GM12878 (cell line): Measurements from ENCODE around the gene TANC1. TPM values are rescaled to one million over a fixed set of nuclear protein-coding genes. Genes with fewer than 3 reads are reported as not detected.

ENCODE experiments used
- ATAC-seq: fragments of 200-7000 bp; cut with Tn5 transposase; 3 replicates; pipeline ENCODE4 v1.9.1; 2020; ENCODE audit warnings: mild to moderate bottlenecking, moderate library complexity
- BruUV-seq: library from RNA; stranded (reverse); fragments of 400-500 nt; replicated peaks from 2 replicates; lab custom pipeline; 2021; lab: Mats Ljungman, UMichigan
- CTCF ChIA-PET: fragments of 300-600 bp; sonication (Branson Sonifier 250); formaldehyde crosslinking; extraction: SDS; loops from one replicate; lab custom pipeline; 2021; ENCODE audit warnings: inconsistent platforms; lab: Yijun Ruan, JAX
- POLR2A ChIA-PET: fragments of 350-600 bp; formaldehyde crosslinking; extraction: SDS; loops from one replicate; lab custom pipeline; 2021; ENCODE audit warnings: inconsistent platforms; lab: Charles Lee
- RAD21 ChIA-PET: fragments of 300-600 bp; sonication (Branson Sonifier 250); formaldehyde crosslinking; loops from one replicate; lab custom pipeline; 2023; ENCODE audit warnings: antibody characterized with exemption; ENCODE audit not compliant: unreplicated experiment; lab: Charles Lee
- SMC1A ChIA-PET: fragments of 300-600 bp; sonication (Branson Sonifier 250); formaldehyde crosslinking; loops from one replicate; lab custom pipeline; 2023; ENCODE audit not compliant: unreplicated experiment, uncharacterized antibody; lab: Charles Lee
- DNase-seq: peaks from one replicate; pipeline ENCODE4 v3.0.0-alpha.2; 2011; ENCODE audit warnings: low read depth, low spot score
- FAIRE-seq: peaks from 3 replicates; lab custom pipeline; 2011; peaks lifted over from hg19 to GRCh38; lab: Jason Lieb, UNC
- H2AFZ ChIP-seq: 2 replicates; pipeline ENCODE4 v1.6.0; 2011; ENCODE audit warnings: low read depth, low read length, control low read depth; ENCODE audit not compliant: control insufficient read depth
- H3K27ac ChIP-seq: 2 replicates; pipeline ENCODE4 v1.5.1; 2011; ENCODE audit warnings: control low read depth; ENCODE audit not compliant: control insufficient read depth, insufficient read depth
- H3K27me3 ChIP-seq, 2 experiments: replicated peaks in 1 of 2; 2 replicates each; pipeline versions ENCODE4 v1.6.0 to v1.6.1; 2011; ENCODE audit warnings: low read length in 1 of 2; ENCODE audit not compliant: control insufficient read depth in 2 of 2, insufficient read depth in 2 of 2
- H3K36me3 ChIP-seq, 2 experiments: 2 replicates each; pipeline ENCODE4 v1.5.1; 2011; ENCODE audit warnings: low read length in 1 of 2; ENCODE audit not compliant: control insufficient read depth in 2 of 2, insufficient read depth in 2 of 2
- H3K4me1 ChIP-seq: 2 replicates; pipeline ENCODE4 v1.6.1; 2011; ENCODE audit warnings: mild to moderate bottlenecking, low read length, moderate library complexity, mixed read lengths; ENCODE audit not compliant: control insufficient read depth, insufficient read depth
- H3K4me2 ChIP-seq: 2 replicates; pipeline ENCODE4 v1.6.0; 2011; ENCODE audit warnings: control low read depth; ENCODE audit not compliant: control insufficient read depth, insufficient read depth
- H3K4me3 ChIP-seq: fragments of 200-600 bp; sonication (generic); 2 replicates; pipeline ENCODE4 v1.5.1; 2016
- H3K79me2 ChIP-seq: 2 replicates; pipeline ENCODE4 v1.6.0; 2011; ENCODE audit warnings: low read length; ENCODE audit not compliant: control insufficient read depth, insufficient read depth
- H3K9ac ChIP-seq: 2 replicates; pipeline ENCODE4 v1.8.0; 2011; ENCODE audit warnings: low read length, control low read depth, mixed read lengths; ENCODE audit not compliant: control insufficient read depth, insufficient read depth
- H3K9me3 ChIP-seq: replicated peaks from 3 replicates; pipeline ENCODE4 v1.5.1; 2011; ENCODE audit warnings: mild to moderate bottlenecking, low read length; ENCODE audit not compliant: control insufficient read depth, insufficient read depth
- H4K20me1 ChIP-seq: 2 replicates; pipeline ENCODE4 v1.6.0; 2011; ENCODE audit not compliant: control insufficient read depth, insufficient read depth
- ATF7 ChIP-seq: fragments of 450-650 bp; IDR thresholded peaks from 2 replicates; pipeline ENCODE4 v1.6.1; 2016; ENCODE audit warnings: low read depth, mild to moderate bottlenecking
- BCL11A ChIP-seq: IDR thresholded peaks from 2 replicates; pipeline ENCODE4 v1.6.1; 2011; ENCODE audit warnings: low read depth, low read length
- CBFB ChIP-seq: IDR thresholded peaks from 2 replicates; pipeline ENCODE4 v1.6.1; 2016; ENCODE audit warnings: antibody characterized with exemption, low read depth
- CBX3 ChIP-seq: fragments of 200-600 bp; sonication (generic); IDR thresholded peaks from 2 replicates; pipeline ENCODE4 v1.6.1; 2016; ENCODE audit warnings: low read depth, borderline replicate concordance
- CHD1 ChIP-seq: IDR thresholded peaks from 2 replicates; pipeline ENCODE4 v1.6.1; 2012; ENCODE audit warnings: low read depth, low read length, improper control_type of control experiment
- EGR1 ChIP-seq, 2 experiments: IDR thresholded peaks; 1 replicate in 1 of 2; 2 replicates in 1 of 2; pipeline ENCODE4 v1.6.1; 2011 to 2012; ENCODE audit warnings: low read depth in 2 of 2, low read length in 2 of 2, borderline replicate concordance in 1 of 2, mild to moderate bottlenecking in 1 of 2, moderate library complexity in 1 of 2
- ETV6 ChIP-seq, 2 experiments: fragments of 450-650 bp in 1 of 2; IDR thresholded peaks in 1 of 2; conservative IDR thresholded peaks in 1 of 2; 2 replicates each; pipeline ENCODE4 v1.6.1; 2014; ENCODE audit warnings: antibody characterized with exemption in 1 of 2, borderline replicate concordance in 1 of 2, low read depth in 1 of 2, mild to moderate bottlenecking in 1 of 2, moderate library complexity in 1 of 2
- JUND ChIP-seq: IDR thresholded peaks from 2 replicates; pipeline ENCODE4 v1.6.1; 2012; ENCODE audit warnings: low read depth, mild to moderate bottlenecking, low read length, improper control_type of control experiment, moderate library complexity
- KAT2A ChIP-seq: conservative IDR thresholded peaks from 2 replicates; pipeline ENCODE4 v1.6.1; 2011; ENCODE audit warnings: low read depth, low read length; ENCODE audit not compliant: control insufficient read depth
- RB1 ChIP-seq: fragments of 450-650 bp; formaldehyde crosslinking; IDR thresholded peaks from 2 replicates; pipeline ENCODE4 v1.6.1; 2017; ENCODE audit warnings: mild to moderate bottlenecking, borderline replicate concordance
- RELA ChIP-seq: fragments of 450-650 bp; IDR thresholded peaks from 2 replicates; pipeline ENCODE4 v1.8.0; 2014; ENCODE audit warnings: borderline replicate concordance; ENCODE audit not compliant: partially characterized antibody
- SKIL ChIP-seq: fragments of 450-650 bp; IDR thresholded peaks from 2 replicates; pipeline ENCODE4 v1.6.1; 2017; ENCODE audit warnings: mild to moderate bottlenecking, low read depth, inconsistent platforms; ENCODE audit not compliant: poor library complexity, severe bottlenecking
- SUZ12 ChIP-seq: fragments of 200-600 bp; sonication (generic); IDR thresholded peaks from one replicate; pipeline ENCODE4 v1.6.1; 2018; ENCODE audit warnings: antibody characterized with exemption, mild to moderate bottlenecking; ENCODE audit not compliant: unreplicated experiment
- YBX1 ChIP-seq: fragments of 450-650 bp; IDR thresholded peaks from 2 replicates; pipeline ENCODE4 v1.6.1; 2016; ENCODE audit warnings: antibody characterized with exemption
- ZBTB33 ChIP-seq: fragments of 450-650 bp; IDR thresholded peaks from 2 replicates; pipeline ENCODE4 v1.6.1; 2017; ENCODE audit warnings: mild to moderate bottlenecking
- ZNF687 ChIP-seq: fragments of 450-650 bp; IDR thresholded peaks from 2 replicates; pipeline ENCODE4 v1.6.1; 2017; ENCODE audit warnings: mild to moderate bottlenecking, moderate library complexity
- WGBS: methylation state at CpG from one replicate; pipeline ENCODE4 v1.1.6; 2016; ENCODE audit warnings: low lambda C conversion rate; ENCODE audit not compliant: insufficient replicate concordance, insufficient coverage; ENCODE audit errors: missing lambda C conversion rate; 5-methylcytosine and 5-hydroxymethylcytosine counted together
- in situ Hi-C: fragments of 300-500 bp; cut with MboI; formaldehyde crosslinking; loops from 9 replicates; pipeline ENCODE4 v1.14.3; 2018; ENCODE audit warnings: mixed read lengths
- intact Hi-C: fragments of 100-400 bp; cut with micrococcal nuclease; formaldehyde crosslinking; loops from one replicate; pipeline ENCODE4 v1.14.2; 2022; ENCODE audit not compliant: unreplicated experiment
- polyA plus RNA-seq, 11 experiments: library from polyadenylated mRNA; depleted of rRNA in 4 of 11; unstranded in 6 of 11; stranded (reverse) in 5 of 11; fragments of >200 nt; fragmentation: Nextera tagmentation in 4 of 11; fragmentation: Illumina TruSeq in 1 of 11; extraction: Ambion mirVana in 4 of 11; extraction: Trizol in 1 of 11; gene quantifications; 1 replicate in 1 of 11; 2 replicates in 10 of 11; pipeline versions ENCODE4 v1.2.1 to v1.2.3, GENCODE V29; 2011 to 2016; ENCODE audit warnings: inconsistent platforms in 2 of 11, missing spikeins in 2 of 11, low read depth in 1 of 11
- total RNA-seq, 4 experiments: library from RNA; depleted of rRNA in 3 of 4; stranded (reverse); fragments of >200 nt in 3 of 4; fragmentation: Illumina TruSeq in 1 of 4; extraction: Trizol in 1 of 4; gene quantifications; 2 replicates each; pipeline versions ENCODE4 v1.2.1 to v1.2.3, GENCODE V29; 2013 to 2021

The TANC1 gene
- total and polyA plus RNA-seq, 10 of the 15 experiments (the other 5 are each of a cell fraction or from before 2014, with no cell fraction given), result 0.05 to 5.0 (median 0.34) TPM

- BruUV-seq, result no TSS peak
- intact Hi-C loops (no loop called here), in situ Hi-C loops (no loop called here)
Observed at GRCh38 chr2:159188449-159188848, 220.0 kb downstream of the TANC1 start.

More at GRCh38 chr2:159188449-159188848, 220.0 kb downstream of the TANC1 start:
- ChIA-PET SMC1A (interaction anchor here (1.1 kb wide), 1 partner anchor 12 kb away, joined by 3 read pairs; no protein-coding TSS in a partner anchor), CTCF (interaction anchor here (0.6 kb wide), 1 partner anchor 56 kb away, joined by 5 read pairs; no protein-coding TSS in a partner anchor), RAD21 (interaction anchor here (1.0 kb wide), 1 partner anchor 12 kb away, joined by 3 read pairs; no protein-coding TSS in a partner anchor), POLR2A (no interaction called here)
- H3K4me3 ChIP-seq, result no peak overlapping the region
- FAIRE-seq (no peak), ATAC-seq (no peak), DNase-seq (no peak)
- WGBS, result 98% methylated on average over 4 of the region's 4 CpGs
- H3K36me3 ChIP-seq, result no peaks in the 10 kb centered on the region
- H3K9ac ChIP-seq, result no peak overlapping the region
- H2AFZ ChIP-seq, result no peak overlapping the region
- TF ChIP-seq ETV6 (conservative IDR thresholded peaks at IDR 0.05 in 1 of 2, IDR thresholded peaks at IDR 0.05 in 1 of 2; ENCODE audit: borderline replicate concordance in 1 of 2, low read depth in 1 of 2) (no peak), ZBTB33 (no peak), ATF7 (no peak), CBFB (no peak), RELA (no peak), CHD1 (no peak), ZNF687 (no peak), BCL11A (no peak), JUND (no peak), SKIL (no peak), YBX1 (no peak), SUZ12 (no peak), KAT2A (no peak), RB1 (no peak), EGR1 (IDR thresholded peaks at IDR 0.05; ENCODE audit: borderline replicate concordance in 1 of 2, low read depth in 2 of 2, low read length in 2 of 2) (no peak), CBX3 (no peak)
- H3K27me3 ChIP-seq, result no peaks in the 10 kb centered on the region
- H3K4me2 ChIP-seq, result no peak overlapping the region
- no peaks in the 10 kb centered on the region for H3K9me3 ChIP-seq
- peaks cover 20% of the 10 kb centered on the region for H3K4me1 ChIP-seq
- no peak overlapping the region for H3K27ac ChIP-seq
- H3K79me2 ChIP-seq, result no peaks in the 10 kb centered on the region
- no peaks in the 10 kb centered on the region for H4K20me1 ChIP-seq
